Prostate gland (tissue), 2 donors: ENCODE measurements around the gene PLXDC2.

Experiments used
- CTCF ChIP-seq, 4 experiments: fragments of 200-600 bp in 2 of 4; fragments of 450-650 bp in 2 of 4; sonication (generic) in 2 of 4; IDR thresholded peaks; 1 replicate in 3 of 4; 2 replicates in 1 of 4; pipeline ENCODE4 v1.5.1; 2016 to 2019; ENCODE audit warnings: antibody characterized with exemption in 4 of 4, mild to moderate bottlenecking in 2 of 4, moderate library complexity in 2 of 4
- POLR2A ChIP-seq: fragments of 450-650 bp; IDR thresholded peaks from one replicate; pipeline ENCODE4 v1.6.1; 2016; ENCODE audit warnings: antibody characterized with exemption, mild to moderate bottlenecking
- POLR2AphosphoS5 ChIP-seq: sonication (generic); formaldehyde crosslinking; IDR thresholded peaks from one replicate; pipeline ENCODE4 v1.6.1; 2017; ENCODE audit warnings: antibody characterized with exemption

DNA sequence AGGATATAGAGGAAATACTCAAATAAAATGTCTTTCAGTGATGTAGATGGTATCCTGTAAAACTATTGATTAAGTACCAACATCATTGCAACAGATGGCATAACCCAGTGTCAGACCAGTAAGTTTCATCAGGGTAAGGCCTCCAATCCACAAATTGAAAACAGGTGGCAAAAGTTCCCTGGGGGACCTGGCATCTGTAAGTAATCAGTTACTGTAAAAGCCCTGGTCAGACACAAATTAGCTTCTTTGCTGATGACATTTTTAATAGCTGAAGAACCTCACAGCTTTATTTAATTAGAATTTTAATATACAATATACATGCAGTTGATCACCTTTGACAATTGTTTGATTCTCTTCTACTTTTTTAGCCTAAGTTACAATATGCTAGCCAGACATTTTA lies 152.5 kb downstream of the PLXDC2 start:
- TF ChIP-seq POLR2A (no peak), CTCF (IDR thresholded peaks at IDR 0.05) (no peak), POLR2AphosphoS5 (no peak)
